Stimulated activated CD8-positive, alpha-beta memory T cell treated with anti-CD3 and anti-CD28 coated beads, Interleukin-7, amount 100 ng/mL, for 4 hours (primary cell): ENCODE data around the gene TEX51.

ENCODE experiments used
- DNase-seq, 2 donors: peaks; one replicate each; pipeline ENCODE4 v3.0.0-alpha.2; 2020; ENCODE audit warnings: low read depth in 2 of 2

The TEX51 gene

DNA sequence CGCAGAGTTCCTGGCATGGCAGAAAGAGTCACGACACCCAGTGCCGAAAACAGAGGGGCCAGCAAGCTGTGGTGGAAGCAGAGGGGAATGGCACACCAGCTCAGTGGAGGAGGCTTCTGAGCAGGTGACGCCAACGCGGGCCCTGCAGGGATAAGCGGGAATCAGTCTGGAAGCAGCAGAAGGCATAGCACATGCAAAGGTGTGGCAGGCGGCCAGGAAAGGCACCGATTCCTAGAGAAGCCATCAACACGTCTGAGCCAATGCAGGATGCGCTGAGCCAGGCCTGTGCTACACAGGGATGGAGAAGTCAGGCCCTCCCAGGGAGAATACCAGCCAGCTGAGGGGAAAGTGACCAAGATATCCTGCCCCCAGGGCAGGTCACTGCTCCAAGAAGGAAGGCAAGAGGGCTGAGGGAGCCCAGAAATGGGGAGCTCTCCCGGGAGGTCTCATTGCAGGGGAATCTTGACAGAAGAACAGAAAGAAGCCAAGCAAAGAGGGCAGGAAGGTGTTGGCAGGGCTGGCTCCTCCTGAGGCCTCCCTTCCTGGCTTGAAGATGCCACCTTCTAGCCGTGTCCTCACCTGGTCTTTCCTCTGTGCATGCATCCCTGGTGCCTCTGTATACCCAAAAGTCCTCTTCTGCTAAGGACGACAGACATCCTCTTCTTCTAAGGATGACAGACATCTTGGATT lies 16.3 kb downstream of the TEX51 start:
- DNase-seq: no peak

GRCh38 chr2:126915903-126916302 lies 17.2 kb downstream of the TEX51 start:
- no peak for DNase-seq

DNA sequence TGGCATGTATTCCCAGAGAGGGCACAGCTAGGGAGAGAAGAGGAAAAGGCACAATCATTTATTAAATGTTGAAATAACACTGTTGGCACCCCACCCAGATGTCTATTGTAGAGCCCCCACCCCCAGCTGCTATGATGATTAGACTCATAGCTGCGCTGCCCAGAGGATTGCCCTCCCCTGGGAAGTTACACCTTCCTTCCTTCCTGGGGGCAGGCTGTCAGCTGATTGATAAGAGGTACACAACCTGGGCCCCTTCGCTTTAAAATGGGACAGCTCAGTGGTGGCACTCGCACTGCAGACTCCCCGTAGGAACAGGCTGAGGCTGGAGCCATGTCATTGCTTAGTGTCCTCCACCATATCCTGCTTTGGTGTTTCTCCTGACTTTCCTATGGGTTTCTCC lies 18.1 kb downstream of the TEX51 start:
- no peak for DNase-seq

DNA sequence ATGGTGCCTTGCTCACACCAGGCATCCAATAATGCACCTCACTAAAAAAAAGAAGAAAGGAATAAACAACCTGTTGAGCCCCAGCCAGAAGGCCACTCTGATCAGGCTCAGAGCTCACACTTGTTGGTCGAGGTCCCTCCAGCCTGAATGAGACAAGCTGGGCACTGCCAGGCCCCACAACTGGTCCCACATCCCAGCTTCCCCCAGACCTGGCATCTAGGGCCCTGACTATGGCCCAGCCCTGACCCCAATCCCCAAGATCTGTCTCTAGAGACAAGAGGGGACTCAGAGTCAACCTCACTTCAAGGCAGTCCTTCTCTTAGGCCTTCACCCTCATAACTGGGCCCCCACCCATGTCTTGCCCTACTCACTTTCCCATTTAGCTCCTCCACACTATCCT lies 22.4 kb downstream of the TEX51 start:
- DNase-seq: no peak

GRCh38 chr2:126930970-126931590 lies 32.4 kb downstream of the TEX51 start:
- no peak for DNase-seq

DNA sequence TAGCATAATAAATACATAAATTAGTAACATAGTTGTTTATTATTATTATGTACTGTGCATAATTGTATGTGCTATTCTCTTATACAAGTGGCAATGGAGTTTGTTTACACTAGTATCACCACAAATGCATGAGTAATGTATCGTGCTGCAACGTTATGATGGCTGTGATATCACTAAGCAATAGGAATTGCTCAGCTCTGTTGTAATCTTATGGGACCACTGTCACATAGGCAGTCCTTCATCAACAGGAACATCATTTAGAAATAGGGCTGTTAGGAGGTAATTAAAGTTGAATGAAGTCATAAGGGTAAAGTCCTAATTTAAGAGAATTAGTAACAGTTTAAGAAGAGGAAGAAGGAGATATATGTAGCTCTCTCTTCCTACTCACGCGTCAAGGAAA lies 33.8 kb downstream of the TEX51 start:
- DNase-seq: no peak

GRCh38 chr2:126932966-126933710 lies 34.4 kb downstream of the TEX51 start:
- DNase-seq: no peak

DNA sequence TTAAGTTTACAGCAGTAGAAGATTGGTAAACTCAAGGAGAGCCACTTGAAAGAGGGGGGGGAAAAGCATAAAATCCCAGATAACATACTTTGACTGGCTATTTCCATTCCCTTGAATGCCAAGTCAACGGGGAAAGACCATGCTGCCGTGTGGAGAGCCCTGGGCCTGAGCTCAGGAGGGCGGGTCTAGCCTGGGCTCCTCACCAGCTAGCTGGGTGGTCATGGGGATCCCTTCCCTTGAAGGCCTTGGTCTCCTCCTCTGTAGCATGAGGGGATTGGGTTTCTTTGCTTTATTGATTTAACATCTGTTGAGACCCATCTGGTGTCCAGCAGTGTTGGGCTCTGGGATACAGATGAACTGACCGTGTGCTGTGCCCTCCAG lies 35.0 kb downstream of the TEX51 start:
- no peak for DNase-seq

- DNase-seq: no peak
Observed at GRCh38 chr2:126934809-126935208, 36.1 kb downstream of the TEX51 start.

DNA sequence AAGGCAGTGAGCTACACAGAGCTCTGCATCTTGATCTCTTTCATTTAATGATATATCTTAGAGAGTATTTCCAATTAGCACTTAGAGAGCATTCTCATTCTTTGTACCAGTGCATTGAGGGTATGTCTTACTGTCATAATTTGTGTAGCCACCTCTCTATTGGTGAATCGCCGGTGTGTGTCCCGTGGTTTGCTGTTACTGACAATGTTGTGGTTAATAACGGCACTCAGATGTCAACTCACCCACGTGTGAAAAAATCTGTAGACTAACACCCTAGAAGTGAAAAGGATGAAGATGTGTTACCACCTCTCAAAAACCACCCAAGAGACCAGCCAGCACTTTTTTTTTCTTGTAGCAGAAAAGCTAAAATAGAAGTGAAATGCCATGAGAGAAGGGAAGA lies 37.1 kb downstream of the TEX51 start:
- DNase-seq: no peak

DNA sequence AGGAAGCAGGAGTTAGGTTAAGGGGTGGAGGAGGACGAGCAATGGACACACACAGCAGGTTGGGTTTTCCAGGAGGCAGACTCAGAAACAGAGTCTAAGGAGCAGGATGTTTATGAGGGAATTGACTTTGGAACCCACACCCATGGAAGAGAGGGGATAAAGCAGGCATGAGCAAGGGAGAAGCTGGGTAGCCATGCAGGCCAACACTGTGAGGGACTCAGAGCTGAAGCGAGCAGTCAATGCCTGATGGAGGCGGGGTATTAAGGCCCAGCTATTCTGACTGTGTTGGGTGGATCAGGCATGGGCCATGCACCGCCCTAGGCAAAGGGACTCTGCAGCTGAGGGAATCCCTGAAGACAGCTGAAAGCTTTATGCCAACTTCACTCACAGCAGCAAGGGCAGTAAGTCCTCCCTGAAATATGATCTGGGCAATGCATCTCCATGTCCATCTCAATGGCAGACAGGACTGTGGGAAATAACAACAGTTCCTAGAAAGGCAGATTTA lies 37.6 kb downstream of the TEX51 start:
- no peak for DNase-seq

DNA sequence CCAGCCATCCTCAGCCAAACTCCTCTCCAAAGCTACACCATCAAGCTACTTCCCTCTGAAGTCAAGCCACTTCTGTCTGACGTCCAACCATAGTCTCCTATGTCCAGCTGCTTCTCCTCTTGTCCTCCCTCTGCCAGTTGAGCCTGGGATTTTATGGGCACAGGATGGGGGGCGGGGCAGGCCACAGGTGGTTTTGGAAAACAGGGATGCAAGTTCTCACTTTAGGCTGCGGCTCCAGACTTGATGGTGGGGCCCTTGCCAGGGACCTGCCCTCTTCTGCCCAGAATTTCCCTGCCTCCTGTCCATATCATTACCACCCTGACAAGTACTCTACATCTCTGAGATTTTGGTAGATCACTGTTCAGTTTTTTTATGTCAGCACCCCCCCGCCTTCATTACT lies 41.6 kb downstream of the TEX51 start:
- no peak for DNase-seq

- DNase-seq: no peak
Observed at GRCh38 chr2:126942427-126943203, 43.9 kb downstream of the TEX51 start.

DNA sequence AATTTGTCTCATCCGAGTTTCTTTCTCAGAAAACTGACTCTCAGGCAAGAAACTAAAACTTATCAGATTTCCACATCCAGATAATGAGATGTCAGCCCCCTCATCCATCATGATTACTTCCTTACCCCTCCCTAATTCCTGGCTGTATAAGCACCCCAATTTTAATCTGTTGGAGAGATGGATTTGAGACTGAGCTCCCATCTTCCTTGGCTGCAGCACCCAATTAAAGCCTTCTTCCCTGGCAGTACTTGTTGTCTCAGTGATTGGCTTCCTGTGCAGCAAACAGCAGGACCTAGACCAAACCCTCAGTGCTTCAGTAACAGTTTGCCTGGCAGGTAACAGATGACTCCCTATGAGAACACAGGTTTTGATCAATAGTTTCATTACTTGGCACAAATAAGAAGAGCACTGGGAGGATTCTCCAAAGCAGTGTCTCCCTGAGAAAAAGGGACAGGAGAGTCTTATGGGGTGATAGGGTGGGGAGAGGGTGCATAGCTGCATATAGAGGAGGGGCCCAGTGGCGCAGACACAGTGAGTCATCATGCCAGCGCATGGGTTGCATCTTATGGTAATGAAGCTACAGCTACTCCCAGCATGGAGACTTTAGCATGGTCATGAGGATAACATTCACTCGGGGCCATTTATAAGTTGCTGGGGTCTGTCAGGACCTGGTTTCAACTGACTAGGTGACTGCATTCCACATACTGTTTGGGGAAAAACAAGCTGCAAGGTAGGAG lies 45.1 kb downstream of the TEX51 start:
- DNase-seq: no peak

GRCh38 chr2:126945118-126945517 lies 46.4 kb downstream of the TEX51 start:
- DNase-seq: no peak

- no peak for DNase-seq
Observed at GRCh38 chr2:126946318-126947102, 47.8 kb downstream of the TEX51 start.

DNA sequence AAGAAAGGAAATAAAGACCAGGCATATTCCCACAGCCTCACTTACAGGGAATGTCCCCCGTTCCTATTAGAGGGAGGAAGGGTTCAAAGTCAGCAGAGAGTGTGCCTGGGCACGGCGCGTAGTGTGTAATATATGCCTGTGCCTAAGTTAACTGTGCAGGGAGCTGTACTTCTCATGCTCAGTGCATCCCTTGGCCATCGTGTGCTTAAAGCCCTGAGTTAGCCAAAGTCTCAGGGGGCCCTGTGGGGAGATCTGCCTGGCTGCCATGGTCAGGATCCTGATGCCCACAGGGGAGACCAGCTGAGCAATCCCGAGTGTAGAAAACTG lies 48.4 kb downstream of the TEX51 start:
- DNase-seq: no peak

DNA sequence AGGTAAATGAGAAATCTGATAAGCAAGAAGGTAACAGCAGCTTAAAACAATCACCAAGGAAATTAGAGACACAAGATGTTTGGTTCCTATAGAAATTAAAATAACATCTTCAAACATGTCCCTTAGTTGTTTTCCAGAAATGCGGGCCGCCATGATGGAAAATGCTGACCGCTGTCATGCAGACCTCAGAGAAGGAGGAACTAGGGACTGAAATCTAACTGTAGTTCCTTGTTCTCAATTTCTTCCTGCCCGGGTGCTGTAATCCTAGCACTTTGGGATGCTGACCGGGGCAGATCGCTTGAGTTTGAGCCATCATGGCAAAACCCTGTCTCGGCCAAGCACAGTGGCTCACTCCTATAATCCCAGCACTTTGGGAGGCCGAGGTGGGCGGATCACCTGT lies 51.1 kb downstream of the TEX51 start:
- no peak for DNase-seq

DNA sequence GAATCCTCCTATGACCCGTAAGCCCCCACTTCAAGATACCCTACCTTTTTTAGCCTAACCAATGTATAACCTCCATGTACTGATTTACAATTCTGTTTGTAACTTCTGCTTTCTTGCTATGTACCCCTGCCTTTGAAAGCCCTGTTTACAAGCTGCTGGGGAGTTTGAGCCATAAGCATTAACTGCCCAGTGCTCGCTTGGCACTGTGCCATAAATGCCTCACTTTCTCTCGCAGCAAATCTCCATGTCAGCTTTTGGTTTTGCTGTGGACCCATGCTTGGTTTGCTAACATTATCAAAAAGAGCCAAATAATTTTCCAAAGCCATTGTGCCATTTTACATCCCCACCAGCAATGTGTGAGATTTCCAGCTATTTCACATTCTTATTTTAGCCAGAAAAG lies 51.8 kb downstream of the TEX51 start:
- no peak for DNase-seq
